HL-60 (cell line): ENCODE data around the gene RELN.

Experiments used
- DNase-seq, 2 experiments: peaks; one replicate each; pipeline ENCODE4 v3.0.0-alpha.2; 2010 to 2020; ENCODE audit warnings: low read depth in 1 of 2, low spot score in 1 of 2
- H3K27ac ChIP-seq: fragments of 250-450 bp; sonication (Bioruptor Pico); replicated peaks from 2 replicates; pipeline ENCODE4 v1.5.1; 2020; ENCODE audit warnings: mild to moderate bottlenecking, moderate library complexity
- H3K27me3 ChIP-seq: fragments of 250-450 bp; sonication (Bioruptor Pico); 2 replicates; pipeline ENCODE4 v1.5.1; 2021; ENCODE audit warnings: mild to moderate bottlenecking, moderate library complexity; ENCODE audit not compliant: insufficient read depth, poor library complexity, severe bottlenecking
- H3K4me3 ChIP-seq: replicated peaks from 2 replicates; pipeline ENCODE4 v1.5.1; 2011; ENCODE audit warnings: mild to moderate bottlenecking, control low read depth, low read length; ENCODE audit not compliant: insufficient read depth
- GABPA ChIP-seq: IDR thresholded peaks from 2 replicates; pipeline ENCODE4 v1.6.1; 2012; ENCODE audit warnings: low read depth
- POLR2AphosphoS5 ChIP-seq: IDR thresholded peaks from 2 replicates; pipeline ENCODE4 v1.6.1; 2012; ENCODE audit warnings: low read depth
- SPI1 ChIP-seq: IDR thresholded peaks from 2 replicates; pipeline ENCODE4 v1.6.1; 2012; ENCODE audit warnings: low read depth, mild to moderate bottlenecking, borderline replicate concordance
- TF ChIP-seq, protein P1 (sequence below): IDR thresholded peaks from 2 replicates; pipeline ENCODE4 v1.6.1; 2012; ENCODE audit warnings: low read depth; ENCODE audit not compliant: insufficient replicate concordance
- TF ChIP-seq, protein P2 (sequence below): IDR thresholded peaks from one replicate; pipeline ENCODE4 v1.5.1; 2011; ENCODE audit warnings: low read length, control low read depth, inconsistent platforms; ENCODE audit not compliant: insufficient read depth

Gene RELN

DNA sequence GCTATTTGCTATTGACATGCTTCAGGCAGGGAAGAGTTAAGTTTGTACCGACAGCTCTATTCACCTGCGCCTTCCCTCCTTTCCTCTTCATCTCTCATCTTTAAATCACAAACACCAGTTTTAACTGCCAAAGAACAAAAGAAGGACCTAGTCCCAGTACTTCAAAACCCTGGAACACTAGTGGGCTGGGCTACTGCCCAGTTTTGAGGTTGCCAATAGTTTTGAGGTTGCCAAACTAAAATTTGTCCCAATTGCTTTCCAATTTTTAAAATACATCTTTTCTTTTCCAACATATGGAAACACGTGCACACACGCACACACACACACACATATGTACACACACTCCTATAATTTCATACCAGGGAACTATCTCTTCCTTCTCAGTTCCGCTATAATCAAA is 412.8 kb downstream of the RELN start:
- H3K27me3 ChIP-seq, result no peaks in the 10 kb centered on the region
- no peak overlapping the region for H3K4me3 ChIP-seq
- TF ChIP-seq GABPA (no peak), SPI1 (no peak), POLR2AphosphoS5 (no peak)
- TF ChIP-seq, protein P1, sequence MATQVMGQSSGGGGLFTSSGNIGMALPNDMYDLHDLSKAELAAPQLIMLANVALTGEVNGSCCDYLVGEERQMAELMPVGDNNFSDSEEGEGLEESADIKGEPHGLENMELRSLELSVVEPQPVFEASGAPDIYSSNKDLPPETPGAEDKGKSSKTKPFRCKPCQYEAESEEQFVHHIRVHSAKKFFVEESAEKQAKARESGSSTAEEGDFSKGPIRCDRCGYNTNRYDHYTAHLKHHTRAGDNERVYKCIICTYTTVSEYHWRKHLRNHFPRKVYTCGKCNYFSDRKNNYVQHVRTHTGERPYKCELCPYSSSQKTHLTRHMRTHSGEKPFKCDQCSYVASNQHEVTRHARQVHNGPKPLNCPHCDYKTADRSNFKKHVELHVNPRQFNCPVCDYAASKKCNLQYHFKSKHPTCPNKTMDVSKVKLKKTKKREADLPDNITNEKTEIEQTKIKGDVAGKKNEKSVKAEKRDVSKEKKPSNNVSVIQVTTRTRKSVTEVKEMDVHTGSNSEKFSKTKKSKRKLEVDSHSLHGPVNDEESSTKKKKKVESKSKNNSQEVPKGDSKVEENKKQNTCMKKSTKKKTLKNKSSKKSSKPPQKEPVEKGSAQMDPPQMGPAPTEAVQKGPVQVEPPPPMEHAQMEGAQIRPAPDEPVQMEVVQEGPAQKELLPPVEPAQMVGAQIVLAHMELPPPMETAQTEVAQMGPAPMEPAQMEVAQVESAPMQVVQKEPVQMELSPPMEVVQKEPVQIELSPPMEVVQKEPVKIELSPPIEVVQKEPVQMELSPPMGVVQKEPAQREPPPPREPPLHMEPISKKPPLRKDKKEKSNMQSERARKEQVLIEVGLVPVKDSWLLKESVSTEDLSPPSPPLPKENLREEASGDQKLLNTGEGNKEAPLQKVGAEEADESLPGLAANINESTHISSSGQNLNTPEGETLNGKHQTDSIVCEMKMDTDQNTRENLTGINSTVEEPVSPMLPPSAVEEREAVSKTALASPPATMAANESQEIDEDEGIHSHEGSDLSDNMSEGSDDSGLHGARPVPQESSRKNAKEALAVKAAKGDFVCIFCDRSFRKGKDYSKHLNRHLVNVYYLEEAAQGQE, result no peak
- TF ChIP-seq, protein P2, sequence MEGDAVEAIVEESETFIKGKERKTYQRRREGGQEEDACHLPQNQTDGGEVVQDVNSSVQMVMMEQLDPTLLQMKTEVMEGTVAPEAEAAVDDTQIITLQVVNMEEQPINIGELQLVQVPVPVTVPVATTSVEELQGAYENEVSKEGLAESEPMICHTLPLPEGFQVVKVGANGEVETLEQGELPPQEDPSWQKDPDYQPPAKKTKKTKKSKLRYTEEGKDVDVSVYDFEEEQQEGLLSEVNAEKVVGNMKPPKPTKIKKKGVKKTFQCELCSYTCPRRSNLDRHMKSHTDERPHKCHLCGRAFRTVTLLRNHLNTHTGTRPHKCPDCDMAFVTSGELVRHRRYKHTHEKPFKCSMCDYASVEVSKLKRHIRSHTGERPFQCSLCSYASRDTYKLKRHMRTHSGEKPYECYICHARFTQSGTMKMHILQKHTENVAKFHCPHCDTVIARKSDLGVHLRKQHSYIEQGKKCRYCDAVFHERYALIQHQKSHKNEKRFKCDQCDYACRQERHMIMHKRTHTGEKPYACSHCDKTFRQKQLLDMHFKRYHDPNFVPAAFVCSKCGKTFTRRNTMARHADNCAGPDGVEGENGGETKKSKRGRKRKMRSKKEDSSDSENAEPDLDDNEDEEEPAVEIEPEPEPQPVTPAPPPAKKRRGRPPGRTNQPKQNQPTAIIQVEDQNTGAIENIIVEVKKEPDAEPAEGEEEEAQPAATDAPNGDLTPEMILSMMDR, result no peak
- DNase-seq, result no peak
- no peak overlapping the region for H3K27ac ChIP-seq

DNA sequence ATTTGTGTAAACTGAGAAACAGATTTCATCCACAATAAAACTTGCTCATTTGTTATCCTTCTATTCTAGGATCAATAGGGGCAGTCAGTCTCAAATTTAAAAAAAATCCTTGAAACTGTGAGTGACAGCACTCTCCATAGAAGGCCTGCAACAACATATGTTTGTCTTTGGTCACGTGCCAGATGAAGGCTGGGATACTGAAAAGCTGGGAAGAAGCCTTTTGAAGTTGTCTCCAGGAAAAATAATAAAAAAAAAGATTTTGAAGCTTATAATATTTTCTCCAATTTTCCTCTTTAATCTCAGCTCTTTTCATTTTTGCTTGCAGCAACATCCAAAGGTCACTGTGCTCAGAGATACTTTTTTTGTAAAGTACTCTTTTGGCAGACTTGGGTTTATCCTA is 414.9 kb downstream of the RELN start:
- TF ChIP-seq POLR2AphosphoS5 (no peak), GABPA (no peak), SPI1 (no peak)
- TF ChIP-seq, protein P2, result no peak
- TF ChIP-seq, protein P1, result no peak
- Histone ChIP-seq H3K27ac (no peak overlapping the region), H3K4me3 (no peak overlapping the region), H3K27me3 (no peaks in the 10 kb centered on the region)
- no peak for DNase-seq

DNA sequence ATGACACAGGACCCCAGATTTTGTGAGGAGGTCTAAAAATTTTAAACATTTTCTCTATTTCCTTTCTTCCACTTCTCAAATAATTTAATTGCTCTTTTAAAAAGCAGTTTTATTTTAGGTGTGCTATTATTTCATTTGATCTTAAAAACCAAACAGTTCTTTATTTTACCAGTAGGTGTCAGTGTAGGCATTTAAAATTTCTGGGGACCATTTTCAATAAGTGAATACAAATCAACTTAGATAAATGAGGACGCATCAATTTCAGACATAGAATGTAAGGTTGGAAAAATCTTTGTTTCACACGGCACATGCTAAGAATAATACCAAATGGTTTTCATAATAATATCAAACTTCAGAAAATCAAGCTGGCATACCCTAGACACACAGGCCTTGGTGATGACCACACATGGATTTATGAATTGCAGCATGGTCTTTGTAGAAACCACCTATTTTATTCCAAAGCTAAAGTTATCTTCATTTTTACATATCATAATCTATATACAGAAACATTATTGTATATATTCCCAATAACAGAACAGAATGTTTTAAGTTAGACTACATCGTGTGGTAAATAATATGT is 415.9 kb downstream of the RELN start:
- H3K4me3 ChIP-seq, result no peak overlapping the region
- TF ChIP-seq, protein P1, result no peak
- no peak for TF ChIP-seq SPI1
- TF ChIP-seq POLR2AphosphoS5, result no peak
- TF ChIP-seq, protein P2, result no peak
- TF ChIP-seq GABPA, result no peak
- no peak for DNase-seq
- no peak overlapping the region for H3K27ac ChIP-seq
- no peaks in the 10 kb centered on the region for H3K27me3 ChIP-seq
